ENCODE data around the gene ARID3A. TPM values are rescaled to one million over a fixed set of nuclear protein-coding genes. Genes with fewer than 3 reads are reported as not detected.

Gene ARID3A
- total RNA-seq, 4 donors from 2014 or later: 1.8 to 9.4 (median 5.6) TPM

GRCh38 chr19:995051-995827 lies 69.4 kb downstream of the ARID3A start:
- DNase-seq (ENCODE audit: low spot score in 2 of 2): no peak
- 51 to 64% methylated on average over 19 to 25 of the region's 26 CpGs for WGBS, 2 donors

GRCh38 chr19:996051-996838 lies 70.4 kb downstream of the ARID3A start:
- TF ChIP-seq CTCF (IDR thresholded peaks at IDR 0.05) (no peak), POLR2A (IDR thresholded peaks at IDR 0.05) (no peak)
- WGBS, 2 donors: 12 to 19% methylated on average over 52 to 62 of the region's 64 CpGs
- intact Hi-C loops (cut with DNase I; ENCODE audit: low total_unique reads): no loop called here
- no peak for DNase-seq (ENCODE audit: low spot score in 2 of 2)
- no peak overlapping the region for H3K4me3 ChIP-seq (ENCODE audit: low read depth, poor library complexity, severe bottlenecking)

More at GRCh38 chr19:995051-995827, 69.4 kb downstream of the ARID3A start:
- no peak overlapping the region for H3K4me3 ChIP-seq (ENCODE audit: low read depth, poor library complexity, severe bottlenecking)
- TF ChIP-seq CTCF (IDR thresholded peaks at IDR 0.05): no peak
- no peak for TF ChIP-seq POLR2A (IDR thresholded peaks at IDR 0.05)
- intact Hi-C loops (cut with DNase I; ENCODE audit: low total_unique reads): no loop called here

- H3K4me3 ChIP-seq (ENCODE audit: low read depth, poor library complexity, severe bottlenecking): no peak overlapping the region
- intact Hi-C loops (cut with DNase I; ENCODE audit: low total_unique reads): no loop called here
- no peak for DNase-seq (ENCODE audit: low spot score in 2 of 2)
- TF ChIP-seq CTCF (IDR thresholded peaks at IDR 0.05) (no peak), POLR2A (IDR thresholded peaks at IDR 0.05) (no peak)
- 17 to 19% methylated on average over 6 of the region's 6 CpGs for WGBS, 2 donors
Observed at GRCh38 chr19:998064-998463, 72.2 kb downstream of the ARID3A start.

- WGBS, 2 donors: 52 to 55% methylated on average over 3 of the region's 3 CpGs
- TF ChIP-seq CTCF (IDR thresholded peaks at IDR 0.05) (no peak), POLR2A (IDR thresholded peaks at IDR 0.05) (no peak)
- DNase-seq (ENCODE audit: low spot score in 2 of 2): no peak
- H3K4me3 ChIP-seq (ENCODE audit: low read depth, poor library complexity, severe bottlenecking): no peak overlapping the region
- intact Hi-C loops (cut with DNase I; ENCODE audit: low total_unique reads): no loop called here
Observed at GRCh38 chr19:999379-999719, 73.5 kb downstream of the ARID3A start.

- 4 to 5% methylated on average over 16 to 23 of the region's 43 CpGs for WGBS, 2 donors
- TF ChIP-seq POLR2A (IDR thresholded peaks at IDR 0.05) (no peak), CTCF (IDR thresholded peaks at IDR 0.05) (no peak)
- no peak for DNase-seq (ENCODE audit: low spot score in 2 of 2)
- intact Hi-C loops (cut with DNase I; ENCODE audit: low total_unique reads): no loop called here
- no peak within 1 kb of the TSS for H3K4me3 ChIP-seq (ENCODE audit: low read depth, poor library complexity, severe bottlenecking)
Observed at GRCh38 chr19:1000095-1000494, 74.3 kb downstream of the ARID3A start, which contains the start of gene GRIN3B. Gene GRIN3B, plus strand, starts transcription at chr19:1000419. Its CDS starts 19 bp downstream, at chr19:1000438.
